ENCODE results near the gene ATP1A4. TPM values are rescaled to one million over a fixed set of nuclear protein-coding genes. Genes with fewer than 3 reads are reported as not detected.

ATP1A4 gene
- total RNA-seq, 1 donor from 2014 or later = not detected

- H3K4me2 ChIP-seq (ENCODE audit: low read length) = no peak overlapping the region
- no peaks in the 10 kb centered on the region for H3K9me3 ChIP-seq (ENCODE audit: insufficient read depth, low read depth, low read length)
- no peaks in the 10 kb centered on the region for H3K79me2 ChIP-seq (ENCODE audit: insufficient read depth, low read length)
- H3K4me1 ChIP-seq (ENCODE audit: insufficient read depth, low read length) = peaks cover 13% of the 10 kb centered on the region
- TF ChIP-seq CTCF (IDR thresholded peaks at IDR 0.05; ENCODE audit: insufficient read depth, low read depth, low read length) (no peak), EZH2 (IDR thresholded peaks at IDR 0.05; ENCODE audit: insufficient read depth, low read length) (no peak)
- no peak overlapping the region for H3K9ac ChIP-seq (ENCODE audit: low read length)
- peaks cover 4% of the 10 kb centered on the region for H3K36me3 Mint-ChIP-seq (ENCODE audit: low read depth, unreplicated experiment)
- H3K9me3 Mint-ChIP-seq (ENCODE audit: unreplicated experiment) = no peaks in the 10 kb centered on the region
- DNase-seq (ENCODE audit: low read depth) (no peak), FAIRE-seq (no peak)
- H2AFZ ChIP-seq (ENCODE audit: low read depth, low read length) = no peak overlapping the region
- H3K27me3 ChIP-seq (ENCODE audit: insufficient read depth, low read length) = no peaks in the 10 kb centered on the region
- H3K36me3 ChIP-seq (ENCODE audit: insufficient read depth, low read length) = no peaks in the 10 kb centered on the region
- peaks cover 18% of the 10 kb centered on the region for H3K27me3 Mint-ChIP-seq (ENCODE audit: low read depth, unreplicated experiment)
- H3K27ac ChIP-seq (ENCODE audit: low read depth, low read length) = no peak overlapping the region
- H3K4me3 Mint-ChIP-seq (ENCODE audit: unreplicated experiment) = no peak overlapping the region
- H3K27ac Mint-ChIP-seq (ENCODE audit: unreplicated experiment) = no peak overlapping the region
- H3K4me3 ChIP-seq (ENCODE audit: insufficient read depth, low read depth, low read length) = no peak overlapping the region
- peaks cover 14% of the 10 kb centered on the region for H3K4me1 Mint-ChIP-seq (ENCODE audit: low read depth, unreplicated experiment)
- H4K20me1 ChIP-seq (ENCODE audit: insufficient read depth, low read length) = no peaks in the 10 kb centered on the region
Observed at GRCh38 chr1:160187407-160187806, 36.0 kb downstream of the ATP1A4 start.

- H2AFZ ChIP-seq (ENCODE audit: low read depth, low read length) = no peak overlapping the region
- Mint-ChIP-seq H3K4me1 (ENCODE audit: low read depth, unreplicated experiment) (peaks cover 14% of the 10 kb centered on the region), H3K27me3 (ENCODE audit: low read depth, unreplicated experiment) (peaks cover 18% of the 10 kb centered on the region), H3K27ac (ENCODE audit: unreplicated experiment) (no peak overlapping the region), H3K36me3 (ENCODE audit: low read depth, unreplicated experiment) (peaks cover 4% of the 10 kb centered on the region), H3K4me3 (ENCODE audit: unreplicated experiment) (no peak overlapping the region), H3K9me3 (ENCODE audit: unreplicated experiment) (no peaks in the 10 kb centered on the region)
- no peak overlapping the region for H3K9ac ChIP-seq (ENCODE audit: low read length)
- H3K27me3 ChIP-seq (ENCODE audit: insufficient read depth, low read length) = no peaks in the 10 kb centered on the region
- no peak for DNase-seq (ENCODE audit: low read depth)
- H3K4me2 ChIP-seq (ENCODE audit: low read length) = no peak overlapping the region
- H3K36me3 ChIP-seq (ENCODE audit: insufficient read depth, low read length) = no peaks in the 10 kb centered on the region
- TF ChIP-seq CTCF (IDR thresholded peaks at IDR 0.05; ENCODE audit: insufficient read depth, low read depth, low read length) (no peak), EZH2 (IDR thresholded peaks at IDR 0.05; ENCODE audit: insufficient read depth, low read length) (no peak)
- H4K20me1 ChIP-seq (ENCODE audit: insufficient read depth, low read length) = no peaks in the 10 kb centered on the region
- H3K4me1 ChIP-seq (ENCODE audit: insufficient read depth, low read length) = peaks cover 17% of the 10 kb centered on the region
- H3K27ac ChIP-seq (ENCODE audit: low read depth, low read length) = no peak overlapping the region
- no peak overlapping the region for H3K4me3 ChIP-seq (ENCODE audit: insufficient read depth, low read depth, low read length)
- no peaks in the 10 kb centered on the region for H3K79me2 ChIP-seq (ENCODE audit: insufficient read depth, low read length)
- no peak for FAIRE-seq
- H3K9me3 ChIP-seq (ENCODE audit: insufficient read depth, low read depth, low read length) = no peaks in the 10 kb centered on the region
Observed at GRCh38 chr1:160188341-160188740, 36.9 kb downstream of the ATP1A4 start.

- H3K27ac ChIP-seq (ENCODE audit: low read depth, low read length) = no peak within 1 kb of the TSS
- H3K4me1 Mint-ChIP-seq (ENCODE audit: low read depth, unreplicated experiment) = peaks cover 14% of the 10 kb centered on the region
- H3K27me3 ChIP-seq (ENCODE audit: insufficient read depth, low read length) = no peaks in the 10 kb centered on the region
- H3K9ac ChIP-seq (ENCODE audit: low read length) = no peak within 1 kb of the TSS
- no peak for DNase-seq (ENCODE audit: low read depth)
- peaks cover 4% of the 10 kb centered on the region for H3K36me3 Mint-ChIP-seq (ENCODE audit: low read depth, unreplicated experiment)
- H3K79me2 ChIP-seq (ENCODE audit: insufficient read depth, low read length) = no peaks in the 10 kb centered on the region
- peak within 1 kb of the TSS; percentile 23 for H3K4me2 ChIP-seq (ENCODE audit: low read length)
- H3K9me3 ChIP-seq (ENCODE audit: insufficient read depth, low read depth, low read length) = no peaks in the 10 kb centered on the region
- peaks cover 18% of the 10 kb centered on the region for H3K27me3 Mint-ChIP-seq (ENCODE audit: low read depth, unreplicated experiment)
- no peaks in the 10 kb centered on the region for H3K36me3 ChIP-seq (ENCODE audit: insufficient read depth, low read length)
- H3K9me3 Mint-ChIP-seq (ENCODE audit: unreplicated experiment) = no peaks in the 10 kb centered on the region
- peak within 1 kb of the TSS; percentile 19 for H2AFZ ChIP-seq (ENCODE audit: low read depth, low read length)
- peak within 1 kb of the TSS; percentile 5 for H3K27ac Mint-ChIP-seq (ENCODE audit: unreplicated experiment)
- no peak within 1 kb of the TSS for H3K4me3 ChIP-seq (ENCODE audit: insufficient read depth, low read depth, low read length)
- peaks cover 20% of the 10 kb centered on the region for H3K4me1 ChIP-seq (ENCODE audit: insufficient read depth, low read length)
- no peak within 1 kb of the TSS for H3K4me3 Mint-ChIP-seq (ENCODE audit: unreplicated experiment)
- FAIRE-seq = no peak
- no peak for TF ChIP-seq CTCF (IDR thresholded peaks at IDR 0.05; ENCODE audit: insufficient read depth, low read depth, low read length)
- TF ChIP-seq EZH2 (IDR thresholded peaks at IDR 0.05; ENCODE audit: insufficient read depth, low read length) = no peak
- no peaks in the 10 kb centered on the region for H4K20me1 ChIP-seq (ENCODE audit: insufficient read depth, low read length)
Observed at GRCh38 chr1:160189649-160190625, 38.5 kb downstream of the ATP1A4 start, which contains the start of gene CASQ1. CASQ1 (plus strand) TSS chr1:160190575; CDS start chr1:160190752, 177 bp downstream.
